Ascending aorta (tissue), 2 donors: ENCODE results near the gene GRID2. TPM values are rescaled to one million over a fixed set of nuclear protein-coding genes. Genes with fewer than 3 reads are reported as not detected.
"Not testable (repeated sequence)": the region's sequence is repeated elsewhere in the genome, so short reads cannot be mapped to it uniquely, and the experiment has no call there.

Experiments used
- DNase-seq, 2 donors: peaks; one replicate each; pipeline ENCODE4 v3.0.0-alpha.2; 2019; ENCODE audit warnings: low spot score in 2 of 2
- H3K27ac ChIP-seq, 2 donors: fragments of 200-600 bp; sonication (generic); one replicate each; pipeline ENCODE4 v1.5.1; 2016 to 2017; ENCODE audit warnings: mild to moderate bottlenecking in 1 of 2
- H3K27me3 ChIP-seq: fragments of 200-600 bp; sonication (generic); one replicate; pipeline ENCODE4 v1.5.1; 2017
- H3K36me3 ChIP-seq, 2 donors: fragments of 200-600 bp; sonication (generic); one replicate each; pipeline ENCODE4 v1.5.1; 2016
- H3K4me1 ChIP-seq, 2 donors: fragments of 200-600 bp; sonication (generic); one replicate each; pipeline ENCODE4 v1.5.1; 2016 to 2017; ENCODE audit warnings: mild to moderate bottlenecking in 1 of 2
- H3K4me3 ChIP-seq, 2 donors: fragments of 200-600 bp; sonication (generic); one replicate each; pipeline ENCODE4 v1.5.1; 2016 to 2017; ENCODE audit warnings: mild to moderate bottlenecking in 1 of 2
- H3K9me3 ChIP-seq, 2 donors: fragments of 200-600 bp; sonication (generic); one replicate each; pipeline ENCODE4 v1.5.1; 2016
- CTCF ChIP-seq, 3 experiments: fragments of 200-600 bp in 2 of 3; fragments of 450-650 bp in 1 of 3; sonication (generic) in 2 of 3; IDR thresholded peaks; one replicate each; pipeline ENCODE4 v1.5.1; 2016 to 2019; ENCODE audit warnings: antibody characterized with exemption in 3 of 3, mild to moderate bottlenecking in 1 of 3, moderate library complexity in 1 of 3
- intact Hi-C: fragments of 100-400 bp; cut with DNase I; formaldehyde crosslinking; loops from one replicate; pipeline ENCODE4 v1.15.1; 2023
- total RNA-seq: library from RNA; depleted of rRNA; stranded (reverse); fragments of >200 nt; gene quantifications from one replicate; pipeline ENCODE4 v1.1.0, GENCODE V29; 2016

Gene GRID2
- total RNA-seq, 1 donor from 2014 or later = not detected

- TF ChIP-seq CTCF (IDR thresholded peaks at IDR 0.05) = no peak
- H3K36me3 ChIP-seq = no peaks in the 10 kb centered on the region
- H3K27me3 ChIP-seq = no peaks in the 10 kb centered on the region
- no peak for DNase-seq
- H3K4me1 ChIP-seq = no peaks in the 10 kb centered on the region
- H3K4me3 ChIP-seq = no peak overlapping the region
- H3K27ac ChIP-seq = no peak overlapping the region
- H3K9me3 ChIP-seq = no peaks in the 10 kb centered on the region
- intact Hi-C loops = no loop called here
These were observed 981.6 kb downstream of the GRID2 start for GRCh38 chr4:93285346-93285745.

GRCh38 chr4:93289241-93289640 is 985.5 kb downstream of the GRID2 start:
- DNase-seq = no peak
- Histone ChIP-seq H3K27me3 (no peaks in the 10 kb centered on the region), H3K9me3 (no peaks in the 10 kb centered on the region), H3K36me3 (no peaks in the 10 kb centered on the region), H3K27ac (no peak overlapping the region), H3K4me3 (no peak overlapping the region), H3K4me1 (no peaks in the 10 kb centered on the region)
- TF ChIP-seq CTCF (IDR thresholded peaks at IDR 0.05) = no peak
- intact Hi-C loops = no loop called here

GRCh38 chr4:93289831-93290230 is 986.1 kb downstream of the GRID2 start:
- no peak overlapping the region for H3K27ac ChIP-seq
- intact Hi-C loops = no loop called here
- no peaks in the 10 kb centered on the region for H3K4me1 ChIP-seq
- H3K4me3 ChIP-seq = no peak overlapping the region
- no peaks in the 10 kb centered on the region for H3K9me3 ChIP-seq
- no peaks in the 10 kb centered on the region for H3K36me3 ChIP-seq
- no peaks in the 10 kb centered on the region for H3K27me3 ChIP-seq
- no peak for DNase-seq
- no peak for TF ChIP-seq CTCF (IDR thresholded peaks at IDR 0.05)

- intact Hi-C loops = no loop called here
- H3K4me3 ChIP-seq = no peak overlapping the region
These were observed 995.4 kb downstream of the GRID2 start for GRCh38 chr4:93299118-93299517.

GRCh38 chr4:93300780-93301555 is 997.2 kb downstream of the GRID2 start:
- H3K9me3 ChIP-seq, H3K36me3 ChIP-seq, DNase-seq, H3K27me3 ChIP-seq, H3K4me3 ChIP-seq, intact Hi-C loops, H3K4me1 ChIP-seq: not testable (repeated sequence)
- peak overlapping the region in 1 of 2 donors; percentile 27 for H3K27ac ChIP-seq

More at GRCh38 chr4:93299118-93299517, 995.4 kb downstream of the GRID2 start:
- Histone ChIP-seq H3K9me3 (no peaks in the 10 kb centered on the region), H3K27ac (no peak overlapping the region), H3K36me3 (no peaks in the 10 kb centered on the region), H3K4me1 (no peaks in the 10 kb centered on the region), H3K27me3 (no peaks in the 10 kb centered on the region)
- no peak for DNase-seq
- no peak for TF ChIP-seq CTCF (IDR thresholded peaks at IDR 0.05)

- Histone ChIP-seq H3K9me3 (no peaks in the 10 kb centered on the region), H3K27ac (no peak overlapping the region), H3K27me3 (no peaks in the 10 kb centered on the region), H3K4me1 (no peaks in the 10 kb centered on the region), H3K4me3 (no peak overlapping the region), H3K36me3 (no peaks in the 10 kb centered on the region)
- TF ChIP-seq CTCF (IDR thresholded peaks at IDR 0.05) = no peak
- no peak for DNase-seq
- intact Hi-C loops = no loop called here
These were observed 998.5 kb downstream of the GRID2 start for GRCh38 chr4:93302310-93302709.
